Measurements from ENCODE around the gene BAIAP3. TPM values are rescaled to one million over a fixed set of nuclear protein-coding genes. Genes with fewer than 3 reads are reported as not detected.

Gene BAIAP3
- polyA plus RNA-seq, 1 donor from 2014 or later: 65.2 TPM

GRCh38 chr16:1377406-1378010 lies 44.1 kb downstream of the BAIAP3 start:
- Histone ChIP-seq H4K20me1 (ENCODE audit: insufficient read depth) (no peaks in the 10 kb centered on the region), H3F3A (ENCODE audit: insufficient read depth, low read length, poor library complexity, severe bottlenecking) (no peaks in the 10 kb centered on the region), H3K4me2 (ENCODE audit: low read length) (no peak overlapping the region), H2AFZ (ENCODE audit: low read depth, low read length) (no peak overlapping the region), H3K9me2 (ENCODE audit: insufficient read depth, low read length) (no peaks in the 10 kb centered on the region), H3K79me2 (replicated peaks; ENCODE audit: insufficient read depth, low read length) (no peaks in the 10 kb centered on the region), H3K36me3 (ENCODE audit: insufficient read depth, low read length) (no peaks in the 10 kb centered on the region), H3K27me3 (ENCODE audit: insufficient read depth, low read depth, low read length) (no peaks in the 10 kb centered on the region), H3K9ac (ENCODE audit: low read length) (no peak overlapping the region), H3K4me3 (ENCODE audit: low read length) (no peak overlapping the region), H3K27ac (ENCODE audit: low read length) (no peak overlapping the region), H3K9me3 (ENCODE audit: low read length) (no peaks in the 10 kb centered on the region)
- TF ChIP-seq SMC3 (conservative IDR thresholded peaks at IDR 0.05; ENCODE audit: poor library complexity): no peak
- TF ChIP-seq POLR2AphosphoS5 (IDR thresholded peaks at IDR 0.05): no peak
- no peak for TF ChIP-seq EZH2 (IDR thresholded peaks at IDR 0.05; ENCODE audit: borderline replicate concordance, insufficient read depth, low read length, poor library complexity, severe bottlenecking)
- TF ChIP-seq CTCF (IDR thresholded peaks at IDR 0.05; ENCODE audit: poor library complexity, severe bottlenecking): no peak
- TF ChIP-seq EP300 (conservative IDR thresholded peaks at IDR 0.05; ENCODE audit: poor library complexity, severe bottlenecking): no peak
- TF ChIP-seq MXI1 (conservative IDR thresholded peaks at IDR 0.05; ENCODE audit: poor library complexity, severe bottlenecking): no peak
- no peak for TF ChIP-seq RAD21 (conservative IDR thresholded peaks at IDR 0.05)
- no peak for TF ChIP-seq REST (IDR thresholded peaks at IDR 0.05; ENCODE audit: borderline replicate concordance)
- TF ChIP-seq TAF1 (IDR thresholded peaks at IDR 0.05; ENCODE audit: low read depth): no peak

DNA sequence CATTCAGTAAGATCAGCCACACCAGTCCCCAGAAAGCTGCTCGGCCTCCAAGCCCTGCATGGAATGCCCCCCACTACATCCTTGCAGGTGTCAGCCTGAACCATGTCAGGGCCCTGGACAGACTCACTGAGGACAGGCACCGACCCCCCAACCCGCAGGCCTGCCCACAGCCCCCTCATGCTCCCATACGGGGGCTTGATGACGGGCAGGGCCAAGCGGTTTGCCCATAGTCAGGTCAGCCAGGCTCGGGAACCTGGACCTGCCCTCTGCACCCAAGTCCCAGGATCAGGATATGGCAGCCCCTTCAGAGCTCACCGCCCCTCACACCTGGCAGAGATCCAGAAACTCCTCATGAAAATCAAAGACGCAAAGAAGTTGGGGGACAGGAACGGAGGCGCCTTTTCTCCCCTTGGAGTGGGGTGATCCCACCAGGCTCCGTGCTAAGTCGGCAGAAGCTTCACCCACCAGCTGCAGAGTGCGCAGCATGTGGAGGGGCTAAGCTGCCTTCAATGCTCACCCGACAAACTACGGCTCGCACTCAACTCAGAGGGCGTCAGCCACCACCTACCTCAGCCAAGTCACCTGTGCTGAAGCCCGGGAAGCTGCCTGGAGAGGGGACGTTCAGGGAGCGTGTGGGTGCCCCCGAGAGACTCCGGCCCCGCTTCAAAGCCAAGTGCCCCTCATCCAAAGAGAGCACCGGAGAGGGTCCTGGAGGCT lies 44.8 kb downstream of the BAIAP3 start:
- H3K4me3 ChIP-seq (ENCODE audit: low read length): no peak overlapping the region

More for the DNA sequence above, 44.8 kb downstream of the BAIAP3 start:
- H3K36me3 ChIP-seq (ENCODE audit: insufficient read depth, low read length): no peaks in the 10 kb centered on the region
- no peaks in the 10 kb centered on the region for H3K27me3 ChIP-seq (ENCODE audit: insufficient read depth, low read depth, low read length)
- H3K27ac ChIP-seq (ENCODE audit: low read length): no peak overlapping the region
- H4K20me1 ChIP-seq (ENCODE audit: insufficient read depth): no peaks in the 10 kb centered on the region
- no peak overlapping the region for H3K4me2 ChIP-seq (ENCODE audit: low read length)
- TF ChIP-seq EZH2 (IDR thresholded peaks at IDR 0.05; ENCODE audit: borderline replicate concordance, insufficient read depth, low read length, poor library complexity, severe bottlenecking) (no peak), SMC3 (conservative IDR thresholded peaks at IDR 0.05; ENCODE audit: poor library complexity) (no peak), POLR2AphosphoS5 (IDR thresholded peaks at IDR 0.05) (no peak), REST (IDR thresholded peaks at IDR 0.05; ENCODE audit: borderline replicate concordance) (no peak), TAF1 (IDR thresholded peaks at IDR 0.05; ENCODE audit: low read depth) (no peak), CTCF (IDR thresholded peaks at IDR 0.05; ENCODE audit: poor library complexity, severe bottlenecking) (no peak), EP300 (conservative IDR thresholded peaks at IDR 0.05; ENCODE audit: poor library complexity, severe bottlenecking) (no peak), RAD21 (conservative IDR thresholded peaks at IDR 0.05) (no peak)
- no peak overlapping the region for H2AFZ ChIP-seq (ENCODE audit: low read depth, low read length)
- no peaks in the 10 kb centered on the region for H3F3A ChIP-seq (ENCODE audit: insufficient read depth, low read length, poor library complexity, severe bottlenecking)
- no peaks in the 10 kb centered on the region for H3K9me3 ChIP-seq (ENCODE audit: low read length)
- no peak overlapping the region for H3K9ac ChIP-seq (ENCODE audit: low read length)
- H3K79me2 ChIP-seq (replicated peaks; ENCODE audit: insufficient read depth, low read length): no peaks in the 10 kb centered on the region
- no peaks in the 10 kb centered on the region for H3K9me2 ChIP-seq (ENCODE audit: insufficient read depth, low read length)

Measured in neural cell (in vitro differentiated cells).